GM18526 (cell line): ENCODE results near the gene ZKSCAN3.
A peak's percentile ranks its signal among the peaks of the same experiment; 100 is the strongest.

Experiments used
- POLR2A ChIP-seq: IDR thresholded peaks from 3 replicates; pipeline ENCODE4 v1.6.1; 2011; ENCODE audit not compliant: insufficient read length; ENCODE audit errors: extremely low read depth

The ZKSCAN3 gene

DNA sequence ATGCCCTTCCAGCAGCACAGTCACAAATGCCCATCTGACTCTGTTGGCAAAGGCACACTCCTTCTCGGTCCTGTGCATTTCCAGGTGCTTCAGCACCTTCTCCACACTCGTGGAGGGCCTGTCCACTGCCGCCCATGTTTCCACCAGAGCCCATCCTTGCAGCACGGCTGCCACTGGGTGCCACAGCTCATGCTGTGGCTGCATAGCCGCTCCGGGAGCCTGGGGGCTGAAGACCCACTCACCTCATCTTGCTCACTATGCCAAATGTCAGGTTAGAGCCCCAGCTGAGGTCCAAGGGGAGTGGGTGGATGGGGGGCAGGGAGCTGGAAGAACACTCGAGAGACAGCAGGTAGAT lies 6.9 kb downstream of the ZKSCAN3 start:
- no peak for TF ChIP-seq POLR2A

- TF ChIP-seq POLR2A, result no peak
Measured at GRCh38 chr6:28357036-28357435, 7.3 kb downstream of the ZKSCAN3 start.

DNA sequence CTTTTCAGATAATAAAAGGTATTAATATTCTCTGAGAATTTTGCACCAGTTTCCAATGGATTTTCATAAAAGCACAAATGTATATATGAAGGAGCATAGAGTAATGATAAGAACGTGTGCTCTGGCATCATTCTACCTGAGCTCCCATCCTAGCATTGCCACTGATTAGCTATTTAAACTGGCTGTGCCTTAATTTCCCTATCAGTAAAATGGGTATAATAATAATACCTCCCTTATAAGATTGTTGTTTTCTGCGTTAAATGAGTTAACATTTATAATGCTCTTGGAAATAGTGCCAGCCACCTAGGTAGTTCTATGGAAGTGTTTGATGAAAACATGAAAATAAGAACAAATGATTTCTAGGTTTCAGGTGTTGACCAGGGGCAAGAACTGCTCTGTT lies 11.2 kb downstream of the ZKSCAN3 start:
- TF ChIP-seq POLR2A, result no peak

- TF ChIP-seq POLR2A, result no peak
Measured at GRCh38 chr6:28368522-28368921, 18.8 kb downstream of the ZKSCAN3 start.

GRCh38 chr6:28369463-28369862 lies 19.7 kb downstream of the ZKSCAN3 start:
- no peak for TF ChIP-seq POLR2A

DNA sequence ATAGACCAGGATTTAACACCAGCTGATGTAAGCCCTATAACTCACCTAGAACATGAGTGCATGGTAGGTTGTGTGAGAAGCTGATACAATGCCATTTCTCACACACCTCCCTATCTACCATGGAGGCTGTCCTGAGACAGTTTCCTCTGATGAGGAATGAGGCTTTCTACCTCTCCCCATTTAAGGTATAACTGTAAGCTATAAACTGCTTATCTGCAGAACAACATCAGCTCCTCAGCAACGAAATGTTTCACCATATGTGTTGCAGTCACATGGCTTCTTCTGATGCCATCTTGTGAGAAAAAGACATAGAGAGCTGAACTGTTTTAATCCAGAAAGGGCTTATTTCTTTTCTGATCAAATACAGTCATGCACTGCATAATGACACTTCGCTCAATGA lies 20.7 kb downstream of the ZKSCAN3 start:
- TF ChIP-seq POLR2A, result no peak

DNA sequence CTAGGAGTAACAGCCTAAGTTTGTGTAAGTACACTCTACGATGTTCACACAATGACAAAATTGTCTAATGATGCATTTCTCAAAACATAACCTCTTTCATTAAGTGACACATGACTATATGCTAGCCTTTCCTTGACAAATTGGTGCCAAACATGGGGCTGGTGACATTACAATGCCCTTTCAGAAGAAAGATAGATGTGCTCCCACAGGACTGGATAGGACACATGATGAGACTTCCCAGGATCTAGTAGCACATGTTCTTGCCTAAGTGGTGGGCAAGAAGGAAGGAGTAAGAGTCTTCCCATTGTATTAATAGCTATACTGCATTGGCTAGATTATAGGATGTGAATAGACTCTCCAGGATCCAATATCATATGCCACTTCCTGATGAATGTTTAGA lies 21.5 kb downstream of the ZKSCAN3 start:
- TF ChIP-seq POLR2A, result no peak

DNA sequence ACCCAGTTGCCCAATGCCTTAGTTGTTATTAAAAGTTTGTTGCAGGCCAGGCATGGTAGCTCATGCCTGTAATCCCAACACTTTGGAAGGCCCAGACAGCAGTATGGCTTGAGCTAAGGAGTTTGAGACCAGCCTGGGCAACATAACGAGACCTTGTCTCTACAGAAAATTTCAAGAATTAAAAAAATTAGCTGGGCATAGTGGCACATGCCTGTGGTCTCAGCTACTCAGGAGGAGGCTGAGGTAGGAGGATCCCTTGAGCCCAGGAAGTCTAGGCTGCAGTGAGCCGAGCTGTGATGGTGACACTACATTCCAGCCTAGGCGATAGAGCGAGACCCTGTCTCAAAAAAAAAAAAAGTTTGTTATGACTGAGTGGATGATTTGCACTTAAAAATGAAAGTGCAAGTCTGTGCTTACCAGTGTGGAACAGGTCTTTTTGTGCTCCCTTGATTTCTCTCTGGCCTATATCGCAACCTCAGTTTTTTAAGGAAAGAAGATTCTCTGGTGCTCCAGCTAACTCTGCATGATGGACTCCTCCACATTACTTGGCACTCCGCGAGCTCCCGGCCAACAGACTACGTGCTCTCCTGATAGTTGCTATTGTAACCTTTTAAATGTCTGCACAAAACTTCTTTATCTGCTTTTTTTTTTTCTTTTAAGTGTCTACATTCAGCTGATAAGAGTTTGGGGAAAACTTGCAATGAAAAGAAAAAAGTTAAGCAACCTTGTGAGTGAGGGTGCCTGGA lies 22.1 kb downstream of the ZKSCAN3 start:
- TF ChIP-seq POLR2A, result no peak

DNA sequence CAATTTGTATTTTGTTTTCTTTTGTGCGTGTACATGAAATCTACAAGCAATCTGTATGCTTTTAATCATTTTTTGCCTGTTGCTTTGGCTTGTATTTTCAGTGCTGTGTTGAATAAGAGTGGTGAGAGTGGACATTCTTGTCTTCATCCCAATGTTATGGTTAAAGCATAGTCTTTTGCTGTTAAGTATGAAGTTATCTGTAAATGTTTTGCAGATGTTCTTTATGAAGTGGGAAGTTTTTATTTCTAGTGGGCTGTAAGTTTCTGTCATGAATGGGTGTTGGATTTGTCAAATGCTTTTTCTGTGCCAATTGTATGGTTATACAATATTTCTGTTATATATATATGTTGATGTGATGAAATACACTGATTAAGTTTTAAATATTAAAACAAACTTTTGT lies 24.2 kb downstream of the ZKSCAN3 start:
- TF ChIP-seq POLR2A, result no peak

DNA sequence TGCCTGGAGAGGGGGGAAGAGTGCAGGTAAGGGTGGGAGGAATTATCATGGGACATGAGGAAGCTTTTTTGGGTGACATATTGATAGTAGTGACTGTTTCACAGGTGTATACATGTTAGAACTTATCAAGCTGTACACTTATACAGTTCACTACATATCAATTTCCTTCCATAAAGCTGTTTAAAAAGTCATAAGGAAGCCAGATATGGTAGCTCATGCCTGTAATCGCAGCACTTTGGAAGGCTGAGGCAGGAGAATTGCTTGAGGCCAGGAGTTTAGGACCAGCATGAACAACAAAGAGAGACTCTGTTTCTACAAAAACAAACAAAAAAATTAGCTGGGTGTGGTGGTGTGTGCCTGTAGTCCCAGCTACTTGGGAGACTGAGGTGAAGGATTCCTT lies 28.1 kb downstream of the ZKSCAN3 start:
- no peak for TF ChIP-seq POLR2A

GRCh38 chr6:28378644-28379043 lies 28.9 kb downstream of the ZKSCAN3 start:
- no peak for TF ChIP-seq POLR2A

DNA sequence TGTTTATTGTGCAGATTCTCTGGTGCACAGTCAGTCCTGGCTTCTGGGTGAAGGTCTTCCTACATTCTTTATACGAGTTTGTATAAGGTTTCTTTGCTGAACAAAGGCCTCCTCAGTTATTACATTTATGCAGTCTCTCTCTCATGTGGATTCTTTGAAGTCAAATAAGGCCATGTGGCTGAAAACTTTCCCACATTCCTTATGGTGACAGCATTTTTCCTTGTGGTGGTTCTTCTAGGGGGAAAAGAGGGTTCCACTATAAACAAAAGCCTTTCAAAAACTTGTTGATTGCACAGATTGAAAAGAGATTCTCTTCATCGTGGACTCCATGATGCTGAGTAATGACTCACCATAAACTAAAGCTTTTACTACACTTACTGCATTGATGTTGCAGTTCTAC lies 30.6 kb downstream of the ZKSCAN3 start:
- no peak for TF ChIP-seq POLR2A

DNA sequence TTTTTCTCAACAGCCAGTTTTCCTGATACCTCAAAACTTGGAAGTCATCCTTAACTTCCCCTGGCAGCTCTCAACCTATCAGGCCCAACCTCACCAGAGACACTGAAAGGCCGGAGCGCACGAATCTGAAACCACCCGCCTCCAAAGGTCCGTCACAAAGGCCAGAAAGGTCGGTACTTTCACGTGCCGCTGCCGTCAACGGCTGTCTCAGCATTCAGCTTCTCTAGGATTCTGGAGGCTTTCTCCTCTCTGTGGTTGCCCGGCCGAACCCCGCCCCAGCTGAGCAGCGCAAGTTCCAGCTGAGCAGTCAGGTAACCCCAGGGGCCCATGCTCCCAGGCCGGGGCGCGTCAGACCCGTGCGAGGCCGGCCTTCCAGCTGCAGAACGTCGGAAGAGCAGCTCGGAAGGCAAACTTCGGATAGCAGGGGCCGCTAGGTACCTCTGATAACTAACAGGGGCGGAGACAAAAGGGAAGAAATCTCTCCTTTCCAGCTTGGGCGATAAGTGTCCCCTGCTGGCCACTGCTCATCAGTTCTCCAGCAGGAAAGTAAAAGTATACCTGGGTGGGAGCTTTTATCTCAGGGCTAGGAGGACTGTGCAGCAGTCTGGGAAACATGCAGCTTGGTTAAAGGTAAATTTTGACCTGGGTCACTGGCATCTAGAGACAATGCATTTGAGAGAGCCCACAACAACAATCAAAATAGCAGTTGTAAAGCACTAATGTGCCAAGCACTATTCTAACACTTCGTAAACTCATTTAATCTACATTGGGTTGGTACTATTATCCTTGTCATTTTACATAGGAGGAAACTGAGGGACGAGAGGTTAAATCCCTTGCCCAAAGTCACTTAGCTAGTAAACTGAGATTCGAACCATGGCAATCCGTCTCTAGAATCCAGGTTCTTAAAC lies 33.7 kb downstream of the ZKSCAN3 start:
- peak; percentile 35 for TF ChIP-seq POLR2A

GRCh38 chr6:28384143-28384533 lies 34.4 kb downstream of the ZKSCAN3 start:
- TF ChIP-seq POLR2A, result no peak

- TF ChIP-seq POLR2A, result no peak
Measured at GRCh38 chr6:28390688-28391087, 40.9 kb downstream of the ZKSCAN3 start.

DNA sequence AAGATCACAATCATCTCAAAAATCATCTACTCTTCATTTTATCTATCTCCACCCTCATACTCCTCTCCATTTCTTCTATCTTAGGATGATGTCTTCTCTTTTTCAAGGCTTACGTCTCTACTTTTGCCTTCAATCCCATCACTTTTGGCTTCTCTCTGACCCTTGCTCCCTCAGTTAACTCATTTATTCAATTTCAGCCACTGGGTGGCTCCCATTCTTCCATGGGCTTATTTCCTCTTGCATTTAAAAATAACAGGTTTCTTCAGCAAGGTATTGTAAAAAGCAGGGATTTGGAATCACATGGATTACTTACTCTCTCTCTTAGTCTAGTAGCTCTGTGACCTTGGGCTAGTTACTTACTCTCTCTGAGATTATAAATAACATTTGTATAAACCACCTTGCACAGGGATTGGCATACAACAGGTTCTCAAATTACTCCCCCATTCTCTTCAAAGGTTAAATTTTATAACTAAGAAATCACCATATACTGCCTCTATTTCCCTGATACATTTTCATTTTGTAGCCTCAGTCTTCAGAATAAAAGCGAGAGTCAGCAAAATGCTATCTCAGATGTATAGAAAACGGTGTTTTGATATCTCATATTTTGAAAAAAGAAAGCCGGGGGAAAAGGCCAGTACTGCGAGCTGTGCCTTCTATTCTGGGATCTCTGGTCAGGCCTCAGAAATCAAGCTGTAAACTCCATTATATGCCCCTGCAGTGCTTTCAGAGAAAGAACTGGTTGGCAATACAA lies 44.3 kb downstream of the ZKSCAN3 start:
- no peak for TF ChIP-seq POLR2A
